Ramos (cell line): ENCODE results near the gene HSD17B4.
"Not testable (repeated sequence)": the region's sequence is repeated elsewhere in the genome, so short reads cannot be mapped to it uniquely, and the experiment has no call there.

ENCODE experiments used
- in situ Hi-C: fragments of 300-500 bp; cut with MboI; formaldehyde crosslinking; loops from one replicate; pipeline ENCODE4 v1.14.3; 2022; ENCODE audit warnings: low sequenced_read_pairs; ENCODE audit not compliant: unreplicated experiment

HSD17B4 gene

GRCh38 chr5:119452373-119453039 lies at the start of gene HSD17B4:
TSS of gene HSD17B4 (plus strand) at chr5:119452497. CDS start at chr5:119452576, 79 bp downstream.
- in situ Hi-C loops = no loop called here

GRCh38 chr5:119402555-119402954 lies 49.7 kb upstream of the HSD17B4 start:
- in situ Hi-C loops = no loop called here

- in situ Hi-C loops = no loop called here
These were observed 48.3 kb upstream of the HSD17B4 start for GRCh38 chr5:119404033-119404432.

GRCh38 chr5:119405419-119405818 lies 46.9 kb upstream of the HSD17B4 start:
- in situ Hi-C loops = no loop called here

GRCh38 chr5:119406551-119407110 lies 45.7 kb upstream of the HSD17B4 start:
- in situ Hi-C loops = no loop called here

- in situ Hi-C loops = no loop called here
These were observed 43.0 kb upstream of the HSD17B4 start for GRCh38 chr5:119409235-119409815.

- in situ Hi-C loops = loop anchor here (5.0 to 10.0 kb wide), 3 partner anchors 88 to 426 kb away; partner anchors contain the start of gene DTWD2
These were observed 41.7 kb upstream of the HSD17B4 start for GRCh38 chr5:119410448-119411159.

GRCh38 chr5:119411361-119412278 lies 40.7 kb upstream of the HSD17B4 start:
- in situ Hi-C loops = loop anchor here (5.0 to 10.0 kb wide), 3 partner anchors 89 to 427 kb away; partner anchors contain the start of gene DTWD2

GRCh38 chr5:119412279-119413227 lies 39.7 kb upstream of the HSD17B4 start:
- in situ Hi-C loops = loop anchor here (5.0 to 10.0 kb wide), 3 partner anchors 90 to 428 kb away; partner anchors contain the start of gene DTWD2

- in situ Hi-C loops = loop anchor here (5.0 to 10.0 kb wide), 3 partner anchors 92 to 429 kb away; partner anchors contain the start of gene DTWD2
These were observed 38.1 kb upstream of the HSD17B4 start for GRCh38 chr5:119414124-119414734.

- in situ Hi-C loops = loop anchor here (10.0 kb wide), 1 partner anchor 433 kb away; the partner anchor contains the start of gene DTWD2
These were observed 34.2 kb upstream of the HSD17B4 start for GRCh38 chr5:119417891-119418605.

- in situ Hi-C loops = loop anchor here (10.0 kb wide), 1 partner anchor 434 kb away; the partner anchor contains the start of gene DTWD2
These were observed 33.6 kb upstream of the HSD17B4 start for GRCh38 chr5:119418606-119419100.

GRCh38 chr5:119420169-119420568 lies 32.1 kb upstream of the HSD17B4 start:
- in situ Hi-C loops = no loop called here

- in situ Hi-C loops = no loop called here
These were observed 26.2 kb upstream of the HSD17B4 start for GRCh38 chr5:119426057-119426456.

GRCh38 chr5:119427060-119427459 lies 25.2 kb upstream of the HSD17B4 start:
- in situ Hi-C loops = no loop called here

GRCh38 chr5:119427596-119427995 lies 24.7 kb upstream of the HSD17B4 start:
- in situ Hi-C loops = not testable (repeated sequence)

GRCh38 chr5:119428166-119428565 lies 24.1 kb upstream of the HSD17B4 start:
- in situ Hi-C loops = not testable (repeated sequence)
